Smooth muscle cell (in vitro differentiated cells): Measurements from ENCODE around the gene MMAA. TPM values are rescaled to one million over a fixed set of nuclear protein-coding genes. Genes with fewer than 3 reads are reported as not detected.
"Not testable (repeated sequence)": the region's sequence is repeated elsewhere in the genome, so short reads cannot be mapped to it uniquely, and the experiment has no call there.

Source experiments
- DNase-seq: peaks from one replicate; lab custom pipeline; 2025; ENCODE audit not compliant: unreplicated experiment; lab: John Stamatoyannopoulos, UW
- H2AFZ ChIP-seq: fragments of 200-600 bp; sonication (generic); 2 replicates; pipeline ENCODE4 v1.6.0; 2016; ENCODE audit warnings: antibody characterized with exemption, low read depth, mild to moderate bottlenecking
- H3F3A ChIP-seq: fragments of 200-600 bp; sonication (generic); 2 replicates; pipeline ENCODE4 v1.6.0; 2017; ENCODE audit warnings: antibody characterized with exemption, low read depth
- H3K27ac ChIP-seq: fragments of 200-600 bp; sonication (generic); 2 replicates; pipeline ENCODE4 v1.5.1; 2016; ENCODE audit warnings: low read depth, mild to moderate bottlenecking
- H3K27me3 ChIP-seq: fragments of 200-600 bp; sonication (generic); 2 replicates; pipeline ENCODE4 v1.6.1; 2016; ENCODE audit warnings: low read depth, mild to moderate bottlenecking
- H3K36me3 ChIP-seq: fragments of 200-600 bp; sonication (generic); 2 replicates; pipeline ENCODE4 v1.5.1; 2016; ENCODE audit warnings: low read depth
- H3K4me1 ChIP-seq: fragments of 200-600 bp; sonication (generic); 2 replicates; pipeline ENCODE4 v1.5.1; 2016; ENCODE audit warnings: low read depth
- H3K4me2 ChIP-seq: fragments of 200-600 bp; sonication (generic); 2 replicates; pipeline ENCODE4 v1.6.0; 2016; ENCODE audit warnings: mild to moderate bottlenecking
- H3K4me3 ChIP-seq: fragments of 200-600 bp; sonication (generic); 2 replicates; pipeline ENCODE4 v1.5.1; 2016; ENCODE audit warnings: mild to moderate bottlenecking
- H3K79me2 ChIP-seq: fragments of 200-600 bp; sonication (generic); 2 replicates; pipeline ENCODE4 v1.6.0; 2016; ENCODE audit warnings: low read depth, mild to moderate bottlenecking
- H3K9ac ChIP-seq: fragments of 200-600 bp; sonication (generic); 2 replicates; pipeline ENCODE4 v1.6.0; 2016; ENCODE audit warnings: low read depth
- H3K9me3 ChIP-seq: fragments of 200-600 bp; sonication (generic); replicated peaks from 2 replicates; pipeline ENCODE4 v1.5.1; 2016; ENCODE audit warnings: low read depth
- H4K20me1 ChIP-seq: fragments of 200-600 bp; sonication (generic); 2 replicates; pipeline ENCODE4 v1.6.0; 2016; ENCODE audit warnings: low read depth
- CTCF ChIP-seq: fragments of 200-600 bp; sonication (generic); IDR thresholded peaks from 2 replicates; pipeline ENCODE4 v1.5.1; 2017; ENCODE audit warnings: borderline replicate concordance, mild to moderate bottlenecking, antibody characterized with exemption; ENCODE audit not compliant: insufficient read depth, poor library complexity, severe bottlenecking
- WGBS: methylation state at CpG from one replicate; pipeline ENCODE4 v1.1.7; 2016; ENCODE audit warnings: low lambda C conversion rate; 5-methylcytosine and 5-hydroxymethylcytosine counted together
- polyA plus RNA-seq: library from polyadenylated mRNA; unstranded; fragments of >200 nt; fragmentation: Nextera tagmentation; extraction: Ambion mirVana; gene quantifications from 2 replicates; pipeline ENCODE4 v1.2.1, GENCODE V29; 2016
- total RNA-seq: library from RNA; depleted of rRNA; stranded (reverse); fragments of >200 nt; gene quantifications from 2 replicates; pipeline ENCODE4 v1.2.3, GENCODE V29; 2014

The MMAA gene
- total and polyA plus RNA-seq, 2 experiments from 2014 or later: 5.1 to 5.3 TPM

GRCh38 chr4:145614233-145614610, 5.0 kb upstream of the MMAA start:
- no peaks in the 10 kb centered on the region for H3K9me3 ChIP-seq
- no peak for TF ChIP-seq CTCF
- H3F3A ChIP-seq: no peaks in the 10 kb centered on the region
- no peak overlapping the region for H2AFZ ChIP-seq
- H4K20me1 ChIP-seq: no peaks in the 10 kb centered on the region
- no peak overlapping the region for H3K4me3 ChIP-seq
- H3K4me1 ChIP-seq: peaks cover 8% of the 10 kb centered on the region
- H3K27me3 ChIP-seq: no peaks in the 10 kb centered on the region
- 89% methylated on average over 2 of the region's 2 CpGs for WGBS
- no peak overlapping the region for H3K9ac ChIP-seq
- DNase-seq: no peak
- no peak overlapping the region for H3K27ac ChIP-seq
- H3K4me2 ChIP-seq: no peak overlapping the region
- no peaks in the 10 kb centered on the region for H3K36me3 ChIP-seq
- peaks cover 8% of the 10 kb centered on the region for H3K79me2 ChIP-seq

- Histone ChIP-seq H3K4me1 (peaks cover 13% of the 10 kb centered on the region), H3K9ac (peak overlapping the region; percentile 91), H3K4me3 (peak overlapping the region; percentile 85), H3K79me2 (peaks cover 8% of the 10 kb centered on the region), H3K9me3 (no peaks in the 10 kb centered on the region), H2AFZ (peak overlapping the region; percentile 95), H3K4me2 (peak overlapping the region; percentile 88), H3K27me3 (no peaks in the 10 kb centered on the region), H3K36me3 (no peaks in the 10 kb centered on the region), H3F3A (no peaks in the 10 kb centered on the region), H3K27ac (peak overlapping the region; percentile 95), H4K20me1 (no peaks in the 10 kb centered on the region)
- TF ChIP-seq CTCF: no peak
- WGBS: 17% methylated on average over 19 of the region's 19 CpGs
- DNase-seq: no peak
Measured at GRCh38 chr4:145618210-145618931, 814 bp upstream of the MMAA start.

- Histone ChIP-seq H4K20me1 (no peaks in the 10 kb centered on the region), H3K4me2 (peak overlapping the region; percentile 88), H3K9ac (peak overlapping the region; percentile 91), H3K27me3 (no peaks in the 10 kb centered on the region), H3K79me2 (peaks cover 8% of the 10 kb centered on the region), H3K4me3 (peak overlapping the region; percentile 85), H3K9me3 (no peaks in the 10 kb centered on the region), H3K36me3 (no peaks in the 10 kb centered on the region), H2AFZ (peak overlapping the region; percentile 95), H3F3A (no peaks in the 10 kb centered on the region), H3K4me1 (peaks cover 13% of the 10 kb centered on the region), H3K27ac (peak overlapping the region; percentile 95)
- WGBS: 14% methylated on average over 9 of the region's 9 CpGs
- no peak for TF ChIP-seq CTCF
- no peak for DNase-seq
Measured at GRCh38 chr4:145619639-145619996, 433 bp downstream of the MMAA start.

- peaks cover 13% of the 10 kb centered on the region for H3K4me1 ChIP-seq
- H4K20me1 ChIP-seq, H3F3A ChIP-seq, H3K36me3 ChIP-seq, H3K4me2 ChIP-seq, DNase-seq, H3K4me3 ChIP-seq, H3K27me3 ChIP-seq, H3K27ac ChIP-seq, H3K9ac ChIP-seq, H3K9me3 ChIP-seq, H2AFZ ChIP-seq, H3K79me2 ChIP-seq: not testable (repeated sequence)
- WGBS: 89% methylated on average over 1 of the region's 1 CpG
Measured at GRCh38 chr4:145622067-145622466, 2.9 kb downstream of the MMAA start.
